HepG2 (cell line): ENCODE results near the gene RASSF4. TPM values are rescaled to one million over a fixed set of nuclear protein-coding genes. Genes with fewer than 3 reads are reported as not detected.

Source experiments
- ATAC-seq: fragments of 200-7000 bp; cut with Tn5 transposase; 3 replicates; pipeline ENCODE4 v1.9.1; 2020; ENCODE audit warnings: mild to moderate bottlenecking, moderate library complexity
- BruUV-seq: library from RNA; stranded (reverse); fragments of 400-500 nt; replicated peaks from 2 replicates; lab custom pipeline; 2021; lab: Mats Ljungman, UMichigan
- CTCF ChIA-PET: fragments of 300-600 bp; formaldehyde crosslinking; extraction: SDS; loops from one replicate; lab custom pipeline; 2021; ENCODE audit warnings: low total read pairs, inconsistent platforms, low intra/inter-chr PET ratio; lab: Yijun Ruan, JAX
- POLR2A ChIA-PET: fragments of 350-600 bp; sonication (Branson Sonifier 250); formaldehyde crosslinking; loops from one replicate; lab custom pipeline; 2020; ENCODE audit warnings: antibody characterized with exemption, inconsistent platforms; lab: Yijun Ruan, JAX
- DNase-seq: peaks from one replicate; pipeline ENCODE4 v3.0.0-alpha.2; 2015; ENCODE audit warnings: low spot score
- FAIRE-seq: peaks from 3 replicates; lab custom pipeline; 2011; peaks lifted over from hg19 to GRCh38; lab: Jason Lieb, UNC
- H2AFZ ChIP-seq: one replicate; pipeline ENCODE4 v1.6.1; 2011; ENCODE audit warnings: low read length, inconsistent platforms
- H3K27ac ChIP-seq: fragments of 300-600 bp; 3 replicates; pipeline ENCODE4 v1.8.0; 2011; ENCODE audit warnings: mixed run types, mild to moderate bottlenecking, mixed read lengths, low read length, inconsistent platforms; ENCODE audit not compliant: insufficient read depth; ENCODE audit errors: extremely low read length
- H3K27me3 ChIP-seq, 2 experiments: fragments of 200-600 bp in 1 of 2; 2 replicates in 1 of 2; 3 replicates in 1 of 2; pipeline versions ENCODE4 v1.6.0 to v1.8.0; 2011; ENCODE audit warnings: low read length in 2 of 2, mild to moderate bottlenecking in 2 of 2, moderate library complexity in 2 of 2, inconsistent platforms in 1 of 2; ENCODE audit not compliant: insufficient read depth in 2 of 2, control insufficient read depth in 1 of 2
- H3K36me3 ChIP-seq, 2 experiments: fragments of 200-600 bp in 1 of 2; replicated peaks in 1 of 2; 2 replicates in 1 of 2; 3 replicates in 1 of 2; pipeline versions ENCODE4 v1.5.1 to v1.8.0; 2011; ENCODE audit warnings: low read length in 2 of 2, inconsistent platforms in 1 of 2; ENCODE audit not compliant: insufficient read depth in 2 of 2, control insufficient read depth in 1 of 2
- H3K4me1 ChIP-seq: 2 replicates; pipeline ENCODE4 v1.5.1; 2012; ENCODE audit warnings: low read length, inconsistent platforms; ENCODE audit not compliant: insufficient read depth
- H3K4me2 ChIP-seq: 2 replicates; pipeline ENCODE4 v1.6.0; 2011; ENCODE audit warnings: low read depth, low read length, inconsistent platforms
- H3K4me3 ChIP-seq, 3 experiments: fragments of 200-600 bp in 1 of 3; sonication (generic), shearing (Covaris generic) in 1 of 3; replicated peaks in 1 of 3; 2 replicates each; pipeline ENCODE4 v1.5.1; 2011 to 2016; ENCODE audit warnings: low read length in 3 of 3, inconsistent platforms in 2 of 3, low read depth in 2 of 3, mild to moderate bottlenecking in 2 of 3, control low read depth in 1 of 3, mixed read lengths in 1 of 3; ENCODE audit not compliant: insufficient read depth in 1 of 3
- H3K79me2 ChIP-seq: one replicate; pipeline ENCODE4 v1.6.1; 2011; ENCODE audit warnings: low read length, inconsistent platforms; ENCODE audit not compliant: insufficient read depth
- H3K9ac ChIP-seq: 2 replicates; pipeline ENCODE4 v1.6.0; 2011; ENCODE audit warnings: mild to moderate bottlenecking, low read depth, low read length, inconsistent platforms; ENCODE audit not compliant: insufficient read depth
- H3K9me3 ChIP-seq: 2 replicates; pipeline ENCODE4 v1.5.1; 2012; ENCODE audit warnings: mild to moderate bottlenecking, low read length
- H4K20me1 ChIP-seq: 2 replicates; pipeline ENCODE4 v1.6.0; 2011; ENCODE audit warnings: inconsistent platforms, mild to moderate bottlenecking, low read length, moderate library complexity; ENCODE audit not compliant: insufficient read depth
- AKAP8 ChIP-seq: sonication (generic); formaldehyde crosslinking; IDR thresholded peaks from 2 replicates; pipeline ENCODE4 v1.5.1; 2020; ENCODE audit warnings: mild to moderate bottlenecking, missing genetic modification reagents
- BCLAF1 ChIP-seq: fragments of 450-650 bp; IDR thresholded peaks from 2 replicates; pipeline ENCODE4 v1.6.1; 2017; ENCODE audit warnings: mild to moderate bottlenecking
- CBFB ChIP-seq: sonication (generic); formaldehyde crosslinking; IDR thresholded peaks from 2 replicates; pipeline ENCODE4 v1.4.0; 2020; ENCODE audit warnings: missing genetic modification reagents
- CBX1 ChIP-seq: IDR thresholded peaks from one replicate; pipeline ENCODE4 v1.6.1; 2016; ENCODE audit warnings: antibody characterized with exemption, low read depth
- CHD4 ChIP-seq: fragments of 200-600 bp; sonication (generic); IDR thresholded peaks from 2 replicates; pipeline ENCODE4 v1.7.0; 2017; ENCODE audit warnings: mild to moderate bottlenecking, low read length, borderline replicate concordance
- GATAD2A ChIP-seq: IDR thresholded peaks from 2 replicates; pipeline ENCODE4 v1.6.1; 2016
- HOXD1 ChIP-seq: sonication (generic); formaldehyde crosslinking; IDR thresholded peaks from 2 replicates; pipeline ENCODE4 v1.5.0; 2020; ENCODE audit warnings: missing genetic modification reagents
- SOX6 ChIP-seq, 2 experiments: fragments of 450-650 bp in 1 of 2; sonication (generic) in 1 of 2; formaldehyde crosslinking in 1 of 2; IDR thresholded peaks; 2 replicates each; pipeline versions ENCODE4 v1.4.0 to v1.6.1; 2017 to 2020; ENCODE audit warnings: antibody characterized with exemption in 1 of 2, mild to moderate bottlenecking in 1 of 2, missing genetic modification reagents in 1 of 2
- ZBTB1 ChIP-seq: sonication (generic); formaldehyde crosslinking; IDR thresholded peaks from 2 replicates; pipeline ENCODE4 v1.4.0; 2020; ENCODE audit warnings: missing genetic modification reagents, borderline replicate concordance
- ZMAT3 ChIP-seq: sonication (generic); formaldehyde crosslinking; conservative IDR thresholded peaks from 2 replicates; pipeline ENCODE4 v1.7.0; 2021; ENCODE audit warnings: missing genetic modification reagents
- ZNF121 ChIP-seq: sonication (generic); formaldehyde crosslinking; IDR thresholded peaks from 2 replicates; pipeline ENCODE4 v1.5.0; 2020; ENCODE audit warnings: mild to moderate bottlenecking, missing genetic modification reagents
- ZNF296 ChIP-seq: sonication (generic); formaldehyde crosslinking; conservative IDR thresholded peaks from 2 replicates; pipeline ENCODE4 v1.5.0; 2020; ENCODE audit warnings: mild to moderate bottlenecking, missing genetic modification reagents
- ZNF446 ChIP-seq: sonication (generic); formaldehyde crosslinking; IDR thresholded peaks from 2 replicates; pipeline ENCODE4 v1.5.0; 2020; ENCODE audit warnings: mild to moderate bottlenecking, missing genetic modification reagents
- ZNF629 ChIP-seq: sonication (generic); formaldehyde crosslinking; conservative IDR thresholded peaks from 2 replicates; pipeline ENCODE4 v1.5.0; 2020; ENCODE audit warnings: missing genetic modification reagents
- ZNF639 ChIP-seq: conservative IDR thresholded peaks from 2 replicates; pipeline ENCODE4 v1.6.1; 2018; ENCODE audit warnings: missing genetic modification reagents
- whole genome bisulfite sequencing: methylation state at CpG from one replicate; pipeline ENCODE4 v1.1.6; 2017; ENCODE audit warnings: low lambda C conversion rate; 5-methylcytosine and 5-hydroxymethylcytosine counted together
- in situ Hi-C: cut with HindIII; loops from 2 replicates; pipeline ENCODE4 v1.10.0; 2017; ENCODE audit warnings: low pct_unique_long_range_greater_than_20kb; ENCODE audit not compliant: extremely low pct_ligation_motif_present
- intact Hi-C: fragments of 100-400 bp; cut with micrococcal nuclease; formaldehyde crosslinking; loops from one replicate; pipeline ENCODE4 v1.10.0; 2022; ENCODE audit not compliant: unreplicated experiment
- polyA plus RNA-seq, 8 experiments: library from polyadenylated mRNA; depleted of rRNA in 3 of 8; stranded (reverse) in 7 of 8; unstranded in 1 of 8; fragments of >200 nt; fragmentation: Illumina TruSeq in 4 of 8; extraction: Trizol in 4 of 8; gene quantifications; 2 replicates each; pipeline versions ENCODE4 v1.2.1 to v1.2.3, GENCODE V29; 2011 to 2016; ENCODE audit warnings: low read depth in 4 of 8, missing spikeins in 1 of 8, mixed read lengths in 1 of 8; ENCODE audit not compliant: insufficient read depth in 1 of 8
- total RNA-seq, 5 experiments: library from RNA; depleted of rRNA; stranded (reverse); fragments of >200 nt; fragmentation: Illumina TruSeq; extraction: Trizol; gene quantifications; 2 replicates each; pipeline ENCODE4 v1.2.3, GENCODE V29; 2016; ENCODE audit warnings: low read depth in 1 of 5
- TF ChIP-seq, protein P1 (sequence below): sonication (generic); formaldehyde crosslinking; IDR thresholded peaks from 2 replicates; pipeline ENCODE4 v1.8.1; 2023; ENCODE audit warnings: mild to moderate bottlenecking, moderate library complexity, missing genetic modification reagents

The RASSF4 gene
- total and polyA plus RNA-seq, 2 of the 13 experiments (the other 11 are each of a cell fraction or from before 2014, with no cell fraction given), result 34.0 to 51.7 TPM

DNA sequence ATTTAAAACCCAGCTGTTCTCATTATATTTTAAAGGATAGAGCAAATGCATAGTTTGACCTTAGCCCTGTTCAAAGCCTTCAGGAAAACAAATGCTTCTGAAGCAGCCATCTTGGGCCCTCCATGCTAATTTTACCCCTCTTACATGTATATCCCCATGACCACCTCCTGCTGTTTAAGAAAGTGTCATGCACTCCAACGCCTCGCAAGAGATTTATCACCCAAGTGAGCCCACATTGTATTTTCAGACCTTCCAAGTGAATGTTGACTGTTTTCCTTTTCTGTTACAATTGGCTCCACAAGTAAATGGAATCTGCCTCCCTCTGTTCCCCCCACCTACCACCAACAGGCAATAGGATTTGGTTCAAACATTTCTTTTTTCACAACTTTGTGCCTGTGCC lies 43.2 kb upstream of the RASSF4 start (continued):
- TF ChIP-seq SOX6 (IDR thresholded peaks at IDR 0.05), result no peak
- TF ChIP-seq SOX6 (CRISPR knock-in tag; IDR thresholded peaks at IDR 0.05), result no peak
- no peak for TF ChIP-seq ZNF296 (CRISPR knock-in tag)
- TF ChIP-seq ZMAT3 (CRISPR knock-in tag), result no peak
- TF ChIP-seq BCLAF1, result no peak
- no peak for TF ChIP-seq CHD4
- TF ChIP-seq HOXD1 (CRISPR knock-in tag), result no peak
- no peak for TF ChIP-seq CBX1
- TF ChIP-seq GATAD2A, result no peak

- Histone ChIP-seq H3K9ac (no peak overlapping the region), H3K36me3 (no peaks in the 10 kb centered on the region), H3K4me1 (no peaks in the 10 kb centered on the region), H2AFZ (no peak overlapping the region), H3K4me2 (no peak overlapping the region), H3K79me2 (no peaks in the 10 kb centered on the region), H3K27me3 (peaks cover 3 to 18% of the 10 kb centered on the region in 2 experiments; a peak in 3 of 5 replicates), H3K27ac (no peak overlapping the region), H3K4me3 (no peak overlapping the region), H4K20me1 (no peaks in the 10 kb centered on the region), H3K9me3 (no peaks in the 10 kb centered on the region; the same call in 1 of the 2 replicates)
- DNase-seq, result no peak
- in situ Hi-C loops, result no loop called here
- no peak for FAIRE-seq
- ChIA-PET CTCF (no interaction called here), POLR2A (no interaction called here)
- intact Hi-C loops, result no loop called here
- WGBS, result 0% methylated on average over 3 of the region's 3 CpGs
- no TSS peak for BruUV-seq
- no peak for ATAC-seq
- no peak for TF ChIP-seq ZNF639
- TF ChIP-seq, protein P1, sequence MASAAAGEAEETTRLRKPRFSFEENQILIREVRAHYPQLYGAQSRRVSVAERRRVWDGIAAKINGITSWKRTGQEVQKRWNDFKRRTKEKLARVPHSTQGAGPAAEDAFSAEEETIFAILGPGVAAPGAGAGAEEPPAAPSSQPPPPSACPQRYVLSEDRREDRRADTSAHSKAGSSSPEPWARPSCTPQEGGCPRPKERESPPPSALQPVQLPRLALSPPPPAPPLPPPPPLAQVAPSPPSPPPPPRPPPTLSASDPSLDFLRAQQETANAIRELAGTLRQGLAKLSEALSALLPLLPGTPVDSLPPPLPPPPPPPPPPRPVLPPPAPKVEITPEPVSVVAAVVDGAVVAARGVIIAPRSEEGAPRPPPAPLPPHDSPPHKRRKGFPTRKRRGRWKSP (CRISPR knock-in tag), result no peak
- TF ChIP-seq ZNF121 (CRISPR knock-in tag), result no peak
- no peak for TF ChIP-seq ZNF446 (CRISPR knock-in tag)
- no peak for TF ChIP-seq ZNF629 (CRISPR knock-in tag)
- TF ChIP-seq ZBTB1 (CRISPR knock-in tag), result no peak
- TF ChIP-seq CBFB (CRISPR knock-in tag), result no peak
- no peak for TF ChIP-seq AKAP8 (CRISPR knock-in tag)
Measured at GRCh38 chr10:44917848-44918247, 41.8 kb upstream of the RASSF4 start.
